ENCODE results near the gene GABBR2. TPM values are rescaled to one million over a fixed set of nuclear protein-coding genes. Genes with fewer than 3 reads are reported as not detected.

Gene GABBR2
- polyA plus RNA-seq, 1 donor (not counting 4 experiments of a cell fraction or from before 2014, with no cell fraction given): 0.01 TPM

DNA sequence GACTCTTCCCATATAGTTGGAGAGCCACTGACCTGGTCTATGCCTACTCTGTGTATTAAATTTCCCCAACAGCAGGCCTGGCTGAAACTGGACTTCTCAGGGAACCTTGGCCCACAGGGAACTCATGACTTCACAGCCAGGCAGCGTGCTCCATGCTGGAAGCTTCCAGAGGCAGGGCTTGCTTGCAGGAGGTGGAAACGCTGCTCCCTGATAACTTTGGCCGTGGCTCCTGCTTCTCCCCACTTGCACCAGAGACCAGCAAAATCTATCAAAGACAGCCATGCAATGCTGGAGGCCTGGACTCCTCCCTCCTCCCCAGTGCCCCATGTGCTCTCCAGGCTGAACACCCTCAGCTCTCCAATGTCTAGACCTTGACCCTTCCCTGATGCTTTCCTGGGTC lies 137.1 kb downstream of the GABBR2 start:
- Histone ChIP-seq H3K4me1 (ENCODE audit: control insufficient read depth, extremely low read depth, insufficient read depth, low read length) (no peaks in the 10 kb centered on the region), H3K9me3 (ENCODE audit: control insufficient read depth, low read depth, low read length) (no peaks in the 10 kb centered on the region), H3K79me2 (ENCODE audit: control insufficient read depth, insufficient read depth, low read length) (no peaks in the 10 kb centered on the region), H3K4me3 (ENCODE audit: control insufficient read depth in 2 of 3, extremely low read depth in 1 of 3, insufficient read depth in 2 of 3, low read depth in 1 of 3, low read length in 3 of 3) (no peak overlapping the region), H3K4me2 (ENCODE audit: control insufficient read depth, extremely low read depth, insufficient read depth, low read depth, low read length) (no peak overlapping the region), H3K9ac (ENCODE audit: control insufficient read depth, extremely low read depth, insufficient read depth, low read length) (no peak overlapping the region), H3K36me3 (ENCODE audit: control insufficient read depth in 2 of 2, extremely low read depth in 1 of 2, insufficient read depth in 2 of 2, low read length in 2 of 2) (no peaks in the 10 kb centered on the region), H3K27ac (ENCODE audit: control insufficient read depth, insufficient read depth, low read length) (no peak overlapping the region), H3K27me3 (ENCODE audit: control insufficient read depth, extremely low read depth, insufficient read depth, low read length) (peaks cover 17% of the 10 kb centered on the region), H2AFZ (ENCODE audit: control insufficient read depth, low read length) (no peak overlapping the region), H4K20me1 (ENCODE audit: control insufficient read depth, extremely low read depth, insufficient read depth, low read length) (no peaks in the 10 kb centered on the region), H3K9me1 (ENCODE audit: control insufficient read depth, extremely low read depth, insufficient read depth, low read length) (no peaks in the 10 kb centered on the region)
- dilution Hi-C loops (cut with MboI; ENCODE audit: extremely low pct_ligation_motif_present, low sequenced_read_pairs): no loop called here
- FAIRE-seq: no peak
- TF ChIP-seq, protein P1, sequence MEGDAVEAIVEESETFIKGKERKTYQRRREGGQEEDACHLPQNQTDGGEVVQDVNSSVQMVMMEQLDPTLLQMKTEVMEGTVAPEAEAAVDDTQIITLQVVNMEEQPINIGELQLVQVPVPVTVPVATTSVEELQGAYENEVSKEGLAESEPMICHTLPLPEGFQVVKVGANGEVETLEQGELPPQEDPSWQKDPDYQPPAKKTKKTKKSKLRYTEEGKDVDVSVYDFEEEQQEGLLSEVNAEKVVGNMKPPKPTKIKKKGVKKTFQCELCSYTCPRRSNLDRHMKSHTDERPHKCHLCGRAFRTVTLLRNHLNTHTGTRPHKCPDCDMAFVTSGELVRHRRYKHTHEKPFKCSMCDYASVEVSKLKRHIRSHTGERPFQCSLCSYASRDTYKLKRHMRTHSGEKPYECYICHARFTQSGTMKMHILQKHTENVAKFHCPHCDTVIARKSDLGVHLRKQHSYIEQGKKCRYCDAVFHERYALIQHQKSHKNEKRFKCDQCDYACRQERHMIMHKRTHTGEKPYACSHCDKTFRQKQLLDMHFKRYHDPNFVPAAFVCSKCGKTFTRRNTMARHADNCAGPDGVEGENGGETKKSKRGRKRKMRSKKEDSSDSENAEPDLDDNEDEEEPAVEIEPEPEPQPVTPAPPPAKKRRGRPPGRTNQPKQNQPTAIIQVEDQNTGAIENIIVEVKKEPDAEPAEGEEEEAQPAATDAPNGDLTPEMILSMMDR (optimal IDR thresholded peaks at IDR 0.05 in 1 of 3, IDR thresholded peaks at IDR 0.05 in 1 of 3, conservative IDR thresholded peaks at IDR 0.05 in 1 of 3; ENCODE audit: extremely low read depth in 1 of 3, insufficient read depth in 2 of 3, low read length in 3 of 3): no peak
- no peak for TF ChIP-seq EZH2 (IDR thresholded peaks at IDR 0.05; ENCODE audit: low read length)
- no peak for DNase-seq (ENCODE audit: low read depth, low spot score)

DNA sequence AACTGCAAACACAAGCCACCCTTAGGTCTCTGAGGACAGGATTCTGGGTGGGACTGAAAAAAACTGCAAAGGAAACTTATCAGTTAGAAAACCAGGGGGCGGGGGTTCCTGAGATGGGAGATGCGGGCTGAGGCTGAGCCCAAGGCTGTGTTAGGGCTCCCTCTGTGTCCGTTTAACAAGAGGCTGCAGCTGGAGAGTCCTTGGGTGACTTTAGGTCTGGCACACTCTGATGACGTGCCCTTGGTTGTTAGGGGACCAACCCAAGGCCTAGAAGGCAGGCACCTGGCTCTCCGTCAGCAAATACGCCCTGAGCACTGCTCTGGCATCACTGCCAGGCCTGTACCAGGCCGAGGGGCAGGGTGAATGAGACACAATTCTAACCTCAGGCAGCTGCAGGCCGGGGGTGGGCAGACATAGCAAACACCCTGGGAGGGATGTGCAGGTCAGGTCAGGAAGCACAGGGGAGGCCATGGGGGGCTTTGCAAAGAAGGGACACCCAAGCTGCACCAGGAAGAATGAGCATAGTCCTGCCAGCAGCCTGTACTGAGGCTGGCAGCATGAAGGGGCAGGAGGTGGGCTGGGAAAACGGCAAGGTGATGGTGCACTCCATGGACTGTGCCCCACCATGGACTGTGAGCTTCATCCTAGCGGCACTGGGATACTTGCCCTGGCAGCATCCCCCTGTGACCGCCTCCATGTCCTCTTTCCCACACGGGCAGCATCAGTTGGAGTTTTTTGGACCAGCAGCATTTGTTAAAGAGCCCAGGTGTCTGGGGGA lies 137.9 kb downstream of the GABBR2 start:
- Histone ChIP-seq H3K4me1 (ENCODE audit: control insufficient read depth, extremely low read depth, insufficient read depth, low read length) (no peaks in the 10 kb centered on the region), H3K36me3 (ENCODE audit: control insufficient read depth in 2 of 2, extremely low read depth in 1 of 2, insufficient read depth in 2 of 2, low read length in 2 of 2) (no peaks in the 10 kb centered on the region), H3K27ac (ENCODE audit: control insufficient read depth, insufficient read depth, low read length) (no peak overlapping the region), H3K4me3 (ENCODE audit: control insufficient read depth in 2 of 3, extremely low read depth in 1 of 3, insufficient read depth in 2 of 3, low read depth in 1 of 3, low read length in 3 of 3) (no peak overlapping the region), H2AFZ (ENCODE audit: control insufficient read depth, low read length) (no peak overlapping the region), H3K27me3 (ENCODE audit: control insufficient read depth, extremely low read depth, insufficient read depth, low read length) (peaks cover 17% of the 10 kb centered on the region), H4K20me1 (ENCODE audit: control insufficient read depth, extremely low read depth, insufficient read depth, low read length) (no peaks in the 10 kb centered on the region), H3K79me2 (ENCODE audit: control insufficient read depth, insufficient read depth, low read length) (no peaks in the 10 kb centered on the region), H3K9ac (ENCODE audit: control insufficient read depth, extremely low read depth, insufficient read depth, low read length) (no peak overlapping the region), H3K4me2 (ENCODE audit: control insufficient read depth, extremely low read depth, insufficient read depth, low read depth, low read length) (no peak overlapping the region), H3K9me1 (ENCODE audit: control insufficient read depth, extremely low read depth, insufficient read depth, low read length) (no peaks in the 10 kb centered on the region), H3K9me3 (ENCODE audit: control insufficient read depth, low read depth, low read length) (no peaks in the 10 kb centered on the region)
- dilution Hi-C loops (cut with MboI; ENCODE audit: extremely low pct_ligation_motif_present, low sequenced_read_pairs): no loop called here
- no peak for DNase-seq (ENCODE audit: low read depth, low spot score)
- no peak for TF ChIP-seq EZH2 (IDR thresholded peaks at IDR 0.05; ENCODE audit: low read length)
- TF ChIP-seq, protein P1 (optimal IDR thresholded peaks at IDR 0.05 in 1 of 3, IDR thresholded peaks at IDR 0.05 in 1 of 3, conservative IDR thresholded peaks at IDR 0.05 in 1 of 3; ENCODE audit: extremely low read depth in 1 of 3, insufficient read depth in 2 of 3, low read length in 3 of 3): no peak
- FAIRE-seq: no peak
